Measurements from ENCODE around the gene BICD2. TPM values are rescaled to one million over a fixed set of nuclear protein-coding genes. Genes with fewer than 3 reads are reported as not detected.

The BICD2 gene
- total and polyA plus RNA-seq, 9 of the 15 experiments (the other 6 are each of a cell fraction or from before 2014, with no cell fraction given): 3.6 to 23.4 (median 11.8) TPM

DNA sequence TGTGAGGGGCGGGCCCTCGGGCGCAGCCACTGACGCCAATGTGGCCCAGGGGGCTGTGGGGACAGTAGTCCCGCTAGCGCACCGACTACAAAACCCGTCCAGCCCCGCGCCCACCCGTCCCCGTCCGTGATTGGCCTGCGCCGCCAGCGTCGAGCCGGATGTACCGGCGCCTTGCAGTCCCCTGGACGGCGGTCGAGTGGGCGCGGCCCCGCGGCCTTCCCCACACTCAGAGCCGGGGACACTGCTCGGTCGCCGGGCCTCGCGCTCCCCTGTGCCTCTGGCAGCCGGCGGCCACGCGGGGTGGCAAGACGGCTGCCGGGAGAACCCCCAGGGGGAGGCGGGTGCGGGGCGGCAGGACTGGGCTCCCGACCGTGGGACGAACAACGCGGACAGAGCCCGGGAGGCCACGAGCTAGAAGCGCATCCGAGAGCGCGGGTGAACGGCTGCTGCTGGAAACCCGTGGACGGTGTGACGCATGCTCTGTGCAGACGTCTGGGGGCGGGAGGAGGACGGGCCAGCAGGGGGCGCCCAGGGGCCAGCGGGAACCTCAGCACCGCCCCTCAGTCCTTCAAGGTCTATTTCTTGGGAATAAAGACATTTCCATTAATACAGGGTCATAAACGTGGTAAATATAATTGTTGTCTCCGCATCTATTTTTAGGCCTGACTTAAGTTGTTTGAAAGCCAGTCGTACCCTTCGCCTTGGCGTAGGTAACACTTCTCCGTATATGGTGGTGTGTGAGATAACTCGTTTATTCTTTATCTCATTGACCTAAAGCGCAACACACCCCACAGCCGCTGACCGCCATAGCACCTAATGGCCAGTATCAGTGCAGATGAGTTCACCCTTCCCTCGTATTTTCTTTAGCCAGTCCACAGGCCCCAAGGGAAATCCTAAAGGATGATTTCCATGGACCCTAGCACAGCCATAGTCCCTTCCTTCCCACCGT, 629 bp upstream of the BICD2 start:
- peaks cover 34% of the 10 kb centered on the region for H4K20me1 ChIP-seq (replicated peaks; ENCODE audit: control insufficient read depth, insufficient read depth, low read length)
- peak overlapping the region; percentile 98 for H3K4me3 ChIP-seq
- ATAC-seq (peak; percentile 96), DNase-seq (ENCODE audit: extremely low read depth in 1 of 4, low spot score in 3 of 4) (peak; percentile 96 to 98 (median 97)), FAIRE-seq (peak; percentile 70)
- H3K27me3 ChIP-seq (ENCODE audit: control insufficient read depth in 2 of 2, insufficient read depth in 2 of 2, low read length in 2 of 2): no peaks in the 10 kb centered on the region
- intact Hi-C loops (cut with micrococcal nuclease) (loop anchor here (1.0 kb wide), 1 partner anchor 25 kb away; no protein-coding TSS in a partner anchor), in situ Hi-C loops (cut with MboI) (no loop called here)
- TSS peak; percentile 93 for BruUV-seq (replicated peaks)
- H2AFZ ChIP-seq (ENCODE audit: low read depth, low read length): peak overlapping the region; percentile 96
- CTCF ChIA-PET (ENCODE audit: low intra/inter-chr PET ratio): interaction anchor here (1.2 kb wide), 1 partner anchor 26 kb away, joined by 4 read pairs; no protein-coding TSS in a partner anchor
- peak overlapping the region; percentile 95 to 99 for H3K9ac ChIP-seq (ENCODE audit: insufficient read depth in 1 of 2, low read depth in 2 of 2, low read length in 2 of 2)
- POLR2A ChIA-PET: interaction anchor here (1.6 to 2.9 kb wide), 2 partner anchors 19 to 21 kb away, joined by 4 to 10 read pairs; no protein-coding TSS in a partner anchor
- H3K4me2 ChIP-seq (ENCODE audit: insufficient read depth, low read length): peak overlapping the region; percentile 93
- no peaks in the 10 kb centered on the region for H3K9me3 ChIP-seq (replicated peaks; ENCODE audit: control insufficient read depth, insufficient read depth, low read depth, low read length)
- H3K4me1 ChIP-seq (replicated peaks in 1 of 2; ENCODE audit: control insufficient read depth in 2 of 2, insufficient read depth in 2 of 2, low read length in 2 of 2): peaks cover 34 to 35% of the 10 kb centered on the region in 2 experiments
- H3K79me2 ChIP-seq (ENCODE audit: control insufficient read depth, insufficient read depth, low read length): peaks cover 43% of the 10 kb centered on the region
- WGBS (ENCODE audit: insufficient coverage, low coverage, missing lambda C conversion rate): 1% methylated on average over 65 of the region's 75 CpGs
- peaks cover 9% of the 10 kb centered on the region for H3K9me1 ChIP-seq (ENCODE audit: control insufficient read depth, insufficient read depth, low read length)
- H3K27ac ChIP-seq (ENCODE audit: extremely low read depth, low read depth, low read length): peak overlapping the region; percentile 100
- H3K36me3 ChIP-seq (ENCODE audit: control insufficient read depth, insufficient read depth, low read length): no peaks in the 10 kb centered on the region
- TF ChIP-seq, protein P1, sequence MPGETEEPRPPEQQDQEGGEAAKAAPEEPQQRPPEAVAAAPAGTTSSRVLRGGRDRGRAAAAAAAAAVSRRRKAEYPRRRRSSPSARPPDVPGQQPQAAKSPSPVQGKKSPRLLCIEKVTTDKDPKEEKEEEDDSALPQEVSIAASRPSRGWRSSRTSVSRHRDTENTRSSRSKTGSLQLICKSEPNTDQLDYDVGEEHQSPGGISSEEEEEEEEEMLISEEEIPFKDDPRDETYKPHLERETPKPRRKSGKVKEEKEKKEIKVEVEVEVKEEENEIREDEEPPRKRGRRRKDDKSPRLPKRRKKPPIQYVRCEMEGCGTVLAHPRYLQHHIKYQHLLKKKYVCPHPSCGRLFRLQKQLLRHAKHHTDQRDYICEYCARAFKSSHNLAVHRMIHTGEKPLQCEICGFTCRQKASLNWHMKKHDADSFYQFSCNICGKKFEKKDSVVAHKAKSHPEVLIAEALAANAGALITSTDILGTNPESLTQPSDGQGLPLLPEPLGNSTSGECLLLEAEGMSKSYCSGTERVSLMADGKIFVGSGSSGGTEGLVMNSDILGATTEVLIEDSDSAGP (CRISPR knock-in tag; IDR thresholded peaks at IDR 0.05): 0 out of 2 replicates have a peak, but pooled peaks have one; percentile 42
- TF ChIP-seq KHSRP (IDR thresholded peaks at IDR 0.05) (no peak), ZNF778 (CRISPR knock-in tag; IDR thresholded peaks at IDR 0.05) (no peak), RBM25 (IDR thresholded peaks at IDR 0.05; ENCODE audit: low read depth, low read length, severe bottlenecking) (no peak), STAT5A (IDR thresholded peaks at IDR 0.05; ENCODE audit: borderline replicate concordance, low read length) (0 out of 2 replicates have a peak, but pooled peaks have one; percentile 17), JUND (IDR thresholded peaks at IDR 0.05; ENCODE audit: borderline replicate concordance, low read depth, low read length) (peak; percentile 48), JUND (tag; IDR thresholded peaks at IDR 0.05; ENCODE audit: borderline replicate concordance, low read depth, low read length) (no peak; the same call in 1 of the 3 replicates), SAFB (IDR thresholded peaks at IDR 0.05; ENCODE audit: borderline replicate concordance, low read depth, low read length) (peak; percentile 81), BRD9 (IDR thresholded peaks at IDR 0.05; ENCODE audit: low read depth, partially characterized antibody) (no peak), KLF16 (IDR thresholded peaks at IDR 0.05) (0 out of 2 replicates have a peak, but pooled peaks have one; percentile 45), BCOR (IDR thresholded peaks at IDR 0.05) (no peak)
- TF ChIP-seq, protein P2, sequence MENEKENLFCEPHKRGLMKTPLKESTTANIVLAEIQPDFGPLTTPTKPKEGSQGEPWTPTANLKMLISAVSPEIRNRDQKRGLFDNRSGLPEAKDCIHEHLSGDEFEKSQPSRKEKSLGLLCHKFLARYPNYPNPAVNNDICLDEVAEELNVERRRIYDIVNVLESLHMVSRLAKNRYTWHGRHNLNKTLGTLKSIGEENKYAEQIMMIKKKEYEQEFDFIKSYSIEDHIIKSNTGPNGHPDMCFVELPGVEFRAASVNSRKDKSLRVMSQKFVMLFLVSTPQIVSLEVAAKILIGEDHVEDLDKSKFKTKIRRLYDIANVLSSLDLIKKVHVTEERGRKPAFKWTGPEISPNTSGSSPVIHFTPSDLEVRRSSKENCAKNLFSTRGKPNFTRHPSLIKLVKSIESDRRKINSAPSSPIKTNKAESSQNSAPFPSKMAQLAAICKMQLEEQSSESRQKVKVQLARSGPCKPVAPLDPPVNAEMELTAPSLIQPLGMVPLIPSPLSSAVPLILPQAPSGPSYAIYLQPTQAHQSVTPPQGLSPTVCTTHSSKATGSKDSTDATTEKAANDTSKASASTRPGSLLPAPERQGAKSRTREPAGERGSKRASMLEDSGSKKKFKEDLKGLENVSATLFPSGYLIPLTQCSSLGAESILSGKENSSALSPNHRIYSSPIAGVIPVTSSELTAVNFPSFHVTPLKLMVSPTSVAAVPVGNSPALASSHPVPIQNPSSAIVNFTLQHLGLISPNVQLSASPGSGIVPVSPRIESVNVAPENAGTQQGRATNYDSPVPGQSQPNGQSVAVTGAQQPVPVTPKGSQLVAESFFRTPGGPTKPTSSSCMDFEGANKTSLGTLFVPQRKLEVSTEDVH (IDR thresholded peaks at IDR 0.05; ENCODE audit: low read depth, partially characterized antibody): no peak
- TF ChIP-seq, protein P3, sequence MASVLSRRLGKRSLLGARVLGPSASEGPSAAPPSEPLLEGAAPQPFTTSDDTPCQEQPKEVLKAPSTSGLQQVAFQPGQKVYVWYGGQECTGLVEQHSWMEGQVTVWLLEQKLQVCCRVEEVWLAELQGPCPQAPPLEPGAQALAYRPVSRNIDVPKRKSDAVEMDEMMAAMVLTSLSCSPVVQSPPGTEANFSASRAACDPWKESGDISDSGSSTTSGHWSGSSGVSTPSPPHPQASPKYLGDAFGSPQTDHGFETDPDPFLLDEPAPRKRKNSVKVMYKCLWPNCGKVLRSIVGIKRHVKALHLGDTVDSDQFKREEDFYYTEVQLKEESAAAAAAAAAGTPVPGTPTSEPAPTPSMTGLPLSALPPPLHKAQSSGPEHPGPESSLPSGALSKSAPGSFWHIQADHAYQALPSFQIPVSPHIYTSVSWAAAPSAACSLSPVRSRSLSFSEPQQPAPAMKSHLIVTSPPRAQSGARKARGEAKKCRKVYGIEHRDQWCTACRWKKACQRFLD (CRISPR knock-in tag; IDR thresholded peaks at IDR 0.05): peak; percentile 93
- TF ChIP-seq, protein P4, sequence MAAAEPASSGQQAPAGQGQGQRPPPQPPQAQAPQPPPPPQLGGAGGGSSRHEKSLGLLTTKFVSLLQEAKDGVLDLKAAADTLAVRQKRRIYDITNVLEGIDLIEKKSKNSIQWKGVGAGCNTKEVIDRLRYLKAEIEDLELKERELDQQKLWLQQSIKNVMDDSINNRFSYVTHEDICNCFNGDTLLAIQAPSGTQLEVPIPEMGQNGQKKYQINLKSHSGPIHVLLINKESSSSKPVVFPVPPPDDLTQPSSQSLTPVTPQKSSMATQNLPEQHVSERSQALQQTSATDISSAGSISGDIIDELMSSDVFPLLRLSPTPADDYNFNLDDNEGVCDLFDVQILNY (CRISPR knock-in tag; IDR thresholded peaks at IDR 0.05): peak; percentile 55; the same call in 1 of the 2 replicates
